Keratinocyte (primary cell): Measurements from ENCODE around the gene KCNJ1. TPM values are rescaled to one million over a fixed set of nuclear protein-coding genes. Genes with fewer than 3 reads are reported as not detected.

ENCODE experiments used
- DNase-seq: peaks from one replicate; pipeline ENCODE4 v3.0.0-alpha.2; 2011; ENCODE audit warnings: low read depth, missing footprints, low spot score
- FAIRE-seq: peaks from 2 replicates; lab custom pipeline; 2011; peaks lifted over from hg19 to GRCh38; lab: Jason Lieb, UNC
- H2AFZ ChIP-seq: 2 replicates; pipeline ENCODE4 v1.6.0; 2012; ENCODE audit warnings: low read length, control low read depth, inconsistent platforms; ENCODE audit not compliant: control insufficient read depth
- H3K27ac ChIP-seq: 2 replicates; pipeline ENCODE4 v1.5.1; 2011; ENCODE audit warnings: low read length; ENCODE audit not compliant: control insufficient read depth, insufficient read depth
- H3K27me3 ChIP-seq: 3 replicates; pipeline ENCODE4 v1.6.0; 2011; ENCODE audit warnings: low read length; ENCODE audit not compliant: control insufficient read depth, insufficient read depth; ENCODE audit errors: extremely low read depth
- H3K36me3 ChIP-seq, 2 experiments: 2 replicates in 1 of 2; 3 replicates in 1 of 2; pipeline ENCODE4 v1.5.1; 2011; ENCODE audit warnings: low read length in 2 of 2, mild to moderate bottlenecking in 1 of 2; ENCODE audit not compliant: control insufficient read depth in 2 of 2, insufficient read depth in 2 of 2; ENCODE audit errors: extremely low read depth in 1 of 2
- H3K4me1 ChIP-seq: 3 replicates; pipeline ENCODE4 v1.5.1; 2011; ENCODE audit warnings: low read length; ENCODE audit not compliant: control insufficient read depth, insufficient read depth; ENCODE audit errors: extremely low read depth
- H3K4me2 ChIP-seq: 3 replicates; pipeline ENCODE4 v1.6.0; 2011; ENCODE audit warnings: low read depth, low read length; ENCODE audit not compliant: control insufficient read depth, insufficient read depth; ENCODE audit errors: extremely low read depth
- H3K4me3 ChIP-seq, 3 experiments: fragments of 200-600 bp in 1 of 3; sonication (generic) in 1 of 3; 2 replicates in 2 of 3; 3 replicates in 1 of 3; pipeline ENCODE4 v1.5.1; 2011 to 2016; ENCODE audit warnings: low read length in 3 of 3, mild to moderate bottlenecking in 3 of 3, control low read depth in 2 of 3, inconsistent platforms in 1 of 3, low read depth in 1 of 3, mixed read lengths in 1 of 3, mixed run types in 1 of 3, moderate library complexity in 1 of 3; ENCODE audit not compliant: control insufficient read depth in 2 of 3, insufficient read depth in 2 of 3; ENCODE audit errors: extremely low read depth in 1 of 3
- H3K79me2 ChIP-seq: 2 replicates; pipeline ENCODE4 v1.6.0; 2012; ENCODE audit warnings: low read length; ENCODE audit not compliant: control insufficient read depth, insufficient read depth
- H3K9ac ChIP-seq: 3 replicates; pipeline ENCODE4 v1.6.0; 2011; ENCODE audit warnings: low read length; ENCODE audit not compliant: control insufficient read depth, insufficient read depth; ENCODE audit errors: extremely low read depth
- H3K9me1 ChIP-seq: 3 replicates; pipeline ENCODE4 v1.6.0; 2011; ENCODE audit warnings: low read length; ENCODE audit not compliant: control insufficient read depth, insufficient read depth; ENCODE audit errors: extremely low read depth
- H3K9me3 ChIP-seq: 2 replicates; pipeline ENCODE4 v1.5.1; 2012; ENCODE audit warnings: low read depth, low read length; ENCODE audit not compliant: control insufficient read depth
- H4K20me1 ChIP-seq: 3 replicates; pipeline ENCODE4 v1.6.0; 2011; ENCODE audit warnings: low read length; ENCODE audit not compliant: control insufficient read depth, insufficient read depth; ENCODE audit errors: extremely low read depth
- CTCF ChIP-seq, 3 experiments: IDR thresholded peaks in 1 of 3; conservative IDR thresholded peaks in 1 of 3; optimal IDR thresholded peaks in 1 of 3; 2 replicates in 2 of 3; 3 replicates in 1 of 3; pipeline versions ENCODE3 to v1.5.1; 2011; ENCODE audit warnings: low read length in 3 of 3, mild to moderate bottlenecking in 3 of 3, moderate library complexity in 2 of 3, control low read depth in 1 of 3, inconsistent platforms in 1 of 3; ENCODE audit not compliant: insufficient read depth in 2 of 3; ENCODE audit errors: extremely low read depth in 1 of 3
- EZH2 ChIP-seq: IDR thresholded peaks from one replicate; pipeline ENCODE4 v1.6.1; 2012; ENCODE audit warnings: inconsistent platforms, mild to moderate bottlenecking, low read length, moderate library complexity
- dilution Hi-C: fragments of 300-500 bp; cut with MboI; formaldehyde crosslinking; loops from one replicate; pipeline ENCODE4 v1.7.0; 2020; ENCODE audit warnings: low sequenced_read_pairs; ENCODE audit not compliant: extremely low pct_ligation_motif_present
- polyA plus RNA-seq, 5 experiments: library from polyadenylated mRNA; depleted of rRNA in 3 of 5; stranded (reverse) in 3 of 5; stranded (forward) in 1 of 5; unstranded in 1 of 5; fragments of >200 nt; gene quantifications; 1 replicate in 1 of 5; 2 replicates in 3 of 5; 3 replicates in 1 of 5; pipeline versions ENCODE4 v1.2.1 to v1.2.3, GENCODE V29; 2011 to 2012; ENCODE audit warnings: missing spikeins in 2 of 5, low read depth in 1 of 5, low replicate concordance in 1 of 5

The KCNJ1 gene
- polyA plus RNA-seq, 1 donor (not counting 4 experiments of a cell fraction or from before 2014, with no cell fraction given) = 0.12 TPM

GRCh38 chr11:128796270-128796669 lies 70.8 kb downstream of the KCNJ1 start:
- Histone ChIP-seq H4K20me1 (no peaks in the 10 kb centered on the region), H3K9ac (no peak overlapping the region), H3K27ac (no peak overlapping the region), H3K4me2 (no peak overlapping the region), H2AFZ (no peak overlapping the region), H3K4me3 (no peak overlapping the region), H3K9me1 (no peaks in the 10 kb centered on the region), H3K4me1 (no peaks in the 10 kb centered on the region), H3K9me3 (no peaks in the 10 kb centered on the region), H3K27me3 (peaks cover 3% of the 10 kb centered on the region), H3K36me3 (no peaks in the 10 kb centered on the region), H3K79me2 (no peaks in the 10 kb centered on the region)
- DNase-seq = no peak
- dilution Hi-C loops = no loop called here
- FAIRE-seq = no peak
- TF ChIP-seq EZH2 (no peak), CTCF (optimal IDR thresholded peaks at IDR 0.05 in 1 of 3, IDR thresholded peaks at IDR 0.05 in 1 of 3, conservative IDR thresholded peaks at IDR 0.05 in 1 of 3; ENCODE audit: extremely low read depth in 1 of 3, insufficient read depth in 2 of 3, low read length in 3 of 3) (no peak)

GRCh38 chr11:128790196-128790595 lies 76.9 kb downstream of the KCNJ1 start:
- no peak overlapping the region for H3K4me3 ChIP-seq
- no peak for DNase-seq
- H3K27ac ChIP-seq = no peak overlapping the region
- no peaks in the 10 kb centered on the region for H3K79me2 ChIP-seq
- H3K9me3 ChIP-seq = no peaks in the 10 kb centered on the region
- dilution Hi-C loops = no loop called here
- no peak for TF ChIP-seq CTCF (optimal IDR thresholded peaks at IDR 0.05 in 1 of 3, IDR thresholded peaks at IDR 0.05 in 1 of 3, conservative IDR thresholded peaks at IDR 0.05 in 1 of 3; ENCODE audit: extremely low read depth in 1 of 3, insufficient read depth in 2 of 3, low read length in 3 of 3)
- TF ChIP-seq EZH2 = no peak
- H3K9ac ChIP-seq = no peak overlapping the region
- H2AFZ ChIP-seq = no peak overlapping the region
- no peaks in the 10 kb centered on the region for H3K9me1 ChIP-seq
- H3K4me1 ChIP-seq = no peaks in the 10 kb centered on the region
- no peak overlapping the region for H3K4me2 ChIP-seq
- H3K27me3 ChIP-seq = no peaks in the 10 kb centered on the region
- H4K20me1 ChIP-seq = no peaks in the 10 kb centered on the region
- FAIRE-seq = no peak
- H3K36me3 ChIP-seq = no peaks in the 10 kb centered on the region
